Skeletal muscle tissue (tissue), 4 donors: Measurements from ENCODE around the gene DUOX1. TPM values are rescaled to one million over a fixed set of nuclear protein-coding genes. Genes with fewer than 3 reads are reported as not detected.

ENCODE experiments used
- H3K27ac ChIP-seq: one replicate; pipeline ENCODE4 v1.7.0; 2013; ENCODE audit warnings: mild to moderate bottlenecking, low read depth, low read length, inconsistent platforms
- H3K27me3 ChIP-seq, 3 donors: one replicate each; pipeline ENCODE4 v1.7.0; 2013; ENCODE audit warnings: low read length in 3 of 3; ENCODE audit not compliant: control insufficient read depth in 3 of 3, insufficient read depth in 3 of 3
- H3K36me3 ChIP-seq, 3 donors: one replicate each; pipeline ENCODE4 v1.7.0; 2013; ENCODE audit warnings: low read length in 3 of 3; ENCODE audit not compliant: control insufficient read depth in 3 of 3, insufficient read depth in 3 of 3
- H3K4me1 ChIP-seq, 3 donors: one replicate each; pipeline ENCODE4 v1.7.0; 2013; ENCODE audit warnings: low read length in 3 of 3, mild to moderate bottlenecking in 3 of 3; ENCODE audit not compliant: control insufficient read depth in 3 of 3, insufficient read depth in 3 of 3
- H3K4me3 ChIP-seq, 3 donors: one replicate each; pipeline ENCODE4 v1.7.0; 2013; ENCODE audit warnings: low read length in 3 of 3
- H3K9ac ChIP-seq, 3 donors: one replicate each; pipeline ENCODE4 v1.7.0; 2013; ENCODE audit warnings: low read length in 3 of 3, mild to moderate bottlenecking in 3 of 3, moderate library complexity in 2 of 3, low read depth in 1 of 3
- H3K9me3 ChIP-seq, 3 donors: one replicate each; pipeline ENCODE4 v1.7.0; 2013; ENCODE audit warnings: low read length in 3 of 3; ENCODE audit not compliant: control insufficient read depth in 3 of 3
- total RNA-seq: library from RNA; depleted of rRNA; stranded (reverse); fragments of >200 nt; gene quantifications from one replicate; pipeline ENCODE4 v1.2.3, GENCODE V29; 2014
- donor health status: Osteomylitis.

The DUOX1 gene
- total RNA-seq, 1 donor from 2014 or later = under 0.01 TPM

DNA sequence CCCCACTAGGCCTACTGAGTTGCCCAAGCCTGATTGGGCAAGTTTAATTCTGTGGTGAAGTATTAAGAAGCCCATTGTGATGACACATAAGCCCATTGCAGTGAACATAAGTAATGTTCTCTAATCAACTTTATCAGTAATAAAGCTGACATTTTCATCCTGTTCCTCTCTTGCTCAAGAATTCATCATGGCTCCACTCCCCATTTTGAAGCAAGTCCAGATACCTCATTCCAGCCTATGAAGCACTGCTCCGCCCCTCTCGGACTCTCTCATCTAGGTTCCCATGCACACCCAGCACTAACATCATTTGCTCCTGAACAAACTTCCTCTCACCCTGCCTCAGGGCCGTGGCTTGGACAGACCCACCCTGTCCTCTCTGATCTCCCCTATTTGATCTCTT lies 47.5 kb downstream of the DUOX1 start:
- no peaks in the 10 kb centered on the region for H3K9me3 ChIP-seq
- peaks cover 0 to 3% (median 0%) of the 10 kb centered on the region in 3 donors for H3K4me1 ChIP-seq
- H3K36me3 ChIP-seq = peaks cover 0 to 8% (median 0%) of the 10 kb centered on the region in 3 donors
- H3K27ac ChIP-seq = no peak overlapping the region
- no peak overlapping the region for H3K9ac ChIP-seq
- H3K27me3 ChIP-seq = no peaks in the 10 kb centered on the region
- H3K4me3 ChIP-seq = no peak overlapping the region

DNA sequence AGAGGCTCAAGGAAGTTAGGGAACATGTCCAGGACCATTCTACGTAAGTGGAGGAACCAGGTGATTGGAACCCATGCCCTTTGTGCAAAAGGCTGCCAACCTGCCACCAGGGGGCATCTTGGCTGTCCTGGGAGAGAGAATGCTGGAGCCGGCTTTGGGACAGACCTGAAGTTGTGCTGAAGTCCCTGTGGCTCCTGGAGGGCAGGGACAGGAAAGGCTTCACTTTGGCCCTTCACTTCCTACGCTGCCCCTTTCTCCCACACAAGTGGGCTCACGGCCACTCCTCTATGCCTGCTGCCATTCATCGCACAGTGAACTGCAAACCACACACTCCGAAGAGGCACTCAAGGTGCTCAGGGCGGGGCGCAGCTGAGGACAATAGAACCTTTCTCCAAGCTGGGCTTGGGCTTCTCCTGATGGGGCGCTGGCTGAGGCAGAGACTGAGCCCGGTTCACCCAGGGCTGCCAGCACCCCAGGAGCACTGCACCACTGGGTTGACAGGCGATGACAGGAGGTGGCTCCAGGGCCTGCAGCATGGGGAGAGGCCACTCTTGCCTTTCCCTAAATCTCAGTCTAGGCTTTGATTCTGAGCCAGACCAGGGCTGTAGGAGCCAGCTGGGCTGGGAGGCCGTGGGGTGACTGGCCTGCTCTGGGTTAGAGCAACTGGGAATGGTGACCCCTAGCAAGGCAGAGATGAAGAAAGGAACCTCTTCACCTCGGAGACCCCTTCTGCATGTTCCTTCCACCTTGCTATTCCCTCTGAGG lies 49.6 kb downstream of the DUOX1 start:
- no peak overlapping the region for H3K4me3 ChIP-seq
- H3K4me1 ChIP-seq = peaks cover 0 to 3% (median 2%) of the 10 kb centered on the region in 3 donors
- H3K9me3 ChIP-seq = no peaks in the 10 kb centered on the region
- peaks cover 0 to 4% (median 0%) of the 10 kb centered on the region in 3 donors for H3K36me3 ChIP-seq
- no peaks in the 10 kb centered on the region for H3K27me3 ChIP-seq
- no peak overlapping the region for H3K27ac ChIP-seq
- H3K9ac ChIP-seq = no peak overlapping the region

DNA sequence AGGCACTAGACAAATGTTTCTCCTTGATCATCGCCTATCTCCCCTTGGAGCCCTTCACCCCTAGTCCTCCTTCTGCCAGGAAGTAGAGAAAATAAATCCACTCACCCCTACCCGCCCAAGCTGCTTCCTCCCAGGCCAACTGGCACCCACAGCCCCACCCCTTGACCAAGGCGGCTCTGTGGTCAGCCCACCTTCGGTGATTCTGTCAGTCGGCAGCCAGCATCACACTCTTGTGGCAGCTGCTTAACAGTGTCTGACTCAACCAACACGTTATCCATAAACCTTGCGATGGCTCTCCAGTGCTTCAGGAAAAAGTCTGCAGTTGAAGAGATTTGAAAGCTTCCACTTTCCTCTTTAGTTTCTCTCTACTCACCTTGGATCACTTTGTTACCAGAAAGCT lies 50.4 kb downstream of the DUOX1 start:
- no peaks in the 10 kb centered on the region for H3K9me3 ChIP-seq
- H3K9ac ChIP-seq = no peak overlapping the region
- no peak overlapping the region for H3K4me3 ChIP-seq
- H3K27ac ChIP-seq = no peak overlapping the region
- peaks cover 0 to 3% (median 2%) of the 10 kb centered on the region in 3 donors for H3K4me1 ChIP-seq
- H3K36me3 ChIP-seq = no peaks in the 10 kb centered on the region
- no peaks in the 10 kb centered on the region for H3K27me3 ChIP-seq

DNA sequence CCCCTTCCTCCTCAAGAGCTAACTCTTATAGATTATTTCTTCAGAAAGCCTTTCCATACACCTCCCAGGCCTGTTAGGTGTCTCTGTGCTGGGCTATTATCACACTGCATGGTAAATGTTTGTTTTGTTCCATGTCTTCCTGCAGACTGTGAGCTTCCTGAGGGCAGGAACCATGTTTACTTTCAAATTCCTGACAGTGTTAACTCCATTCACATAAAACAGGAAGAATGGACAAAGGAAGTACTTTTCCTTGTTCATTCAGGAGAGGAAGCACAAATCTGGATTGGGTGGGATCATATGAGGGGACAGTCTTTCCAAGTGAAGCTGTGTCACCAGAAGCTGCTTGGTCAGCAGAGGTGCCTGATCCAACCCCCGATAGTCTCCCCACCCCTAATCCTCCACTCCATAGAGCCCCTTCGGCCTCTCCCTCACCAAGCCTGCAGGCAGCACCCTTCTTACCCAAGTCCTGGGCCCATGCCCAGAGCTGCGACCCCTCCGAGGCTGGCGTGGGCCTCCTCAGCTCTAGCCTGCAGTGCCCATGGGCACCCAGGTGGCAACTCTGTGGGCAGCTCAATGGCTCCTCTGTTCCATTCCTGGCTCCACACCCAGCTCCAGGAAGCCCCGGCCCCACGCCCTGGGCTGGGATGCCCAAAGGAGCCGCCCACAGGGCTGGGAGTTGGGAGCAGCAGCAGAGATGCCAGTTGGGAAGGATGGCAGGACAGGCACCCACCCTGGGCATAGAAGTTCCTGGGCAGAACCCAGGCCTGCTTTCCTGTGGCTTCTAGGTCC lies 51.0 kb downstream of the DUOX1 start:
- Histone ChIP-seq H3K4me1 (peaks cover 3 to 4% (median 4%) of the 10 kb centered on the region in 3 donors), H3K36me3 (no peaks in the 10 kb centered on the region), H3K27me3 (no peaks in the 10 kb centered on the region)

DNA sequence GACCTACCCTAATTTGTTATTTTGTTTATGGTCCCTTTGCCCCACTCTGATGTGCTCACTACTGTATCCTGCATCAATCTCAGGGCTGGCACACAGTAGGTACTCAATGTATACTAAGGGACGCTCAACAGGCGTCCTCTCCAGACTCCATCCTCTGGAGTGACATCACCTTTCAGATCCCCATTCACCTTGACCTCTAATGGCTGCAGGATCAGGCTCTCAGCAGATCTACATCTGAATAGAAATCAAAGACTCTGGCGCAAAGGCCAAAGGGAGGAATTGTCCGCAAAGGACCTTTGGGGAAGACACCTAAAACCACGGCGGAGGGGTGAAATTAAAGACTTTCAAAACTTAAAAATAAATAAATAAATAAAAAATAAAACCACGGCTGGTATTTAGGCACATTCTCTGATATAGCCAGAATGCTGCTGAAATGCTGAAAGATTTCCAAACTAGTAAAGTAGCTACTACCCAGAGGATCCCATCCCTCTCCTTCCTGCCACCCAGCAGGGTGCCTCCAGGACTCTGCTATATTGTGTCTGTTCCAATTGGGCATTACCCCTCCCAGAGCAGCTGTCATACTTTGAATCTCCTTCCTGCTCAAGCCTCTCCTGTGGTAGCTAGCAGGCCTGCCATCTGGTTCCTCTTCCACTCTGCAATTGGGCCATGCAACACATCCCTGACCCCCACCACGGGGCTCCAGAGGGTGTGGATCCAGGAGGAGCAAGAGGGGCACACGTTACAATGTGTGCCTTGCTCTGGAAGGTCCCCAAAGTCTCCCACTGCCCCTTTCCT lies 51.9 kb downstream of the DUOX1 start:
- Histone ChIP-seq H3K9me3 (no peaks in the 10 kb centered on the region), H3K36me3 (no peaks in the 10 kb centered on the region), H3K4me3 (no peak overlapping the region), H3K9ac (no peak overlapping the region), H3K27me3 (no peaks in the 10 kb centered on the region), H3K27ac (no peak overlapping the region), H3K4me1 (peaks cover 7 to 9% (median 7%) of the 10 kb centered on the region in 3 donors)

More for the DNA sequence above, 51.0 kb downstream of the DUOX1 start:
- H3K4me3 ChIP-seq = no peak overlapping the region
- H3K9me3 ChIP-seq = no peaks in the 10 kb centered on the region
- H3K9ac ChIP-seq = no peak overlapping the region
- H3K27ac ChIP-seq = no peak overlapping the region

DNA sequence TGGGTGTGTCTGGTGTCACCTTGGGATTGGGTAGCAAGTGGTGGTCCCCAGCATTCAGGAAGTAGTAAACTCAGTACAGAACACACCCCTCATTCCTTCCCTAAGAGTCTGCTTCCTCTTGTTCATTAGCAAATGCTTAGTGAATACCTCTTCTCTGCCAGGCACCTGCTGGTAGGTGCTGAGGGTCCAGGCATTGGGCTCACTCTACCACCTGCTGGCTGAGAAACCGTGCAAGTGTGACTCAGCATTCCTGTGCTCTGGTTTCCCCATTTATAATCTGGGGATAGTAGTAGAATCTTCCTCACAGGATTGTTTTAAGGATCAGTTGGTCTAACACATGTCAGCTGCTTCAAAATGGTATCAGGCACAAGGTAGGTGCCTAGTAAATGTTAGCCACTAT lies 53.2 kb downstream of the DUOX1 start:
- Histone ChIP-seq H3K27me3 (peaks cover 0 to under 1% (median under 1%) of the 10 kb centered on the region in 3 donors), H3K36me3 (no peaks in the 10 kb centered on the region), H3K4me1 (peaks cover 8 to 16% (median 10%) of the 10 kb centered on the region in 3 donors)

DNA sequence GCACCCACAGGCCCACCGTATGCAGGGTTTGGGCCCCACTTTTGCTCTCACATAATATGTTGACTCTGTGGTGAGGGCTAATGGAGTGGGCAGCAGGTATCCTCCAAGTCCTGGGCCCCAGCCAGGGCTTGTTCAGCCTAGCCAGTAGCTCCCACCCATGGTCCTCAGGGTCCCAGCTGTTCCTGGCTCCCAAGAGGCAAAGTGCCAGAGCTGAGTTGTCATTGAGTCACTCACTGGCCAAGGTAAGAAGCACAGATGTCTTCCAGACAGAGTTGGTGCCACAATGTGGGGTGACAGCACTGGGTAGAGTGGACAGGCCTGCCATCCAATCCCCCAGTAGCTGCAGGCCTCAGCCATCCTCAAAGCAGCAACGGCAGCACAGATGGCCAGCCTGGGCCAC lies 53.7 kb downstream of the DUOX1 start:
- Histone ChIP-seq H3K9me3 (no peaks in the 10 kb centered on the region), H3K4me3 (no peak overlapping the region), H3K27ac (no peak overlapping the region), H3K4me1 (peaks cover 13 to 21% (median 15%) of the 10 kb centered on the region in 3 donors), H3K36me3 (no peaks in the 10 kb centered on the region), H3K9ac (no peak overlapping the region), H3K27me3 (peaks cover 0 to 5% (median 5%) of the 10 kb centered on the region in 3 donors)

More for the DNA sequence above, 53.2 kb downstream of the DUOX1 start:
- H3K9ac ChIP-seq = no peak overlapping the region
- no peaks in the 10 kb centered on the region for H3K9me3 ChIP-seq
- H3K4me3 ChIP-seq = no peak overlapping the region
- H3K27ac ChIP-seq = no peak overlapping the region

DNA sequence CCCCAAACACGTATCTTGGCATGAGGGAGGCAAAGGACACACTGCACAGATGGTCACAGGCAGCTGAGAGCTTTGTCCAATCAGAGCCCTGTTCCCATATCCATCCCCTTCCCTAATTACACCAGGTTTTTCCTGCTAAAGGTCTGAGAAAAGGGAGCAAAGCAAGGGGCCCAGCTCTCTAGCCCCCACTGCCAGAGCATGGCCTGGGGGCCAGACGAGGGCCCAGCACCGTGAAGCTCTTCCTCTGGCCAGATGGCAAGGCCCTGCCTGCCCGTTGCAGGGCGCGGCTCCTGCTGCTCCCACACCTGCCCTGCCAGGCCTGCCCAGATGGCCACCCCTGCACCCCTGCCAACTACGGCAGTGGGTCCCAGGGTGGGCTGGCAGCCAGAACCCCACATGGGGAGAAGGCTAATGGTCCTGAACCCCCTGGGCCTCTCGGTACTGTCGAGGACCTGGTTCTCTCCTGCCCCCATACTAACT lies 54.8 kb downstream of the DUOX1 start:
- Histone ChIP-seq H3K4me1 (peaks cover 15 to 23% (median 18%) of the 10 kb centered on the region in 3 donors), H3K27me3 (peaks cover 0 to 8% (median 7%) of the 10 kb centered on the region in 3 donors), H3K9ac (no peak overlapping the region), H3K27ac (no peak overlapping the region), H3K4me3 (no peak overlapping the region), H3K36me3 (no peaks in the 10 kb centered on the region), H3K9me3 (no peaks in the 10 kb centered on the region)

DNA sequence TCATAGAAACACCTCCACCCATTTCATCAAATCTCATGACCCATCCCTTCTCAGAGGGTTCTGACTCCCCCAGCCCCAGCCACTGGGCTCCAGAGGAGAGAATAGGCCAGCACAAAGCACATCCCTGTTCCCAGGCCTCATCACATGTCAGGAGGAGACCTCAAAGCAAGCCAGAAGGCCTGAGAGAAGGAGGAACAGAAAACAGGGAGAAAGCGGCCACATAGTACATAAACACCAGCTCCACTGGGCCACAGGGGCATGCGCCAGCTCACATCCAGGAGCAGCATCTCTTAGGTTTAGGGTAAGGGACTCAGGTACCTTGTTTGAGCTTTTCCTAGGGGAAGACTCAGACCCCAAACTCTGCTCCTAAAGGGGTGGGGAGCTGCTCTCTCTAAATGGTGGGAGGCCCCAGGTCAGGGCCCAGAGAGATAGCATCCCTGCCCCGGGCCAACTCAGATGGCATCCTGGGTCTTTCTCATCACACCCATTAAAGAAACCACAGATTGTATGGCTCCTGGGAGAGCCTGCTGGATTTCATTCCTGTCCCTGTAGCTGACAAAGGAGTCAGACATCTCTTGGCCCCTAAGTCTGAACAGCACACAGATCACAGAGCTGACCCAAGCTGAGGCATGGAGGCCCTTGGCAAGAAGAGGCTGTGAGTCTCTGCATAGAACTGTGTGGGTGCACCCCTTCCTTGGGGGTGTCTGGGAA lies 55.4 kb downstream of the DUOX1 start:
- H3K36me3 ChIP-seq = no peaks in the 10 kb centered on the region
- H3K4me1 ChIP-seq = peaks cover 15 to 23% (median 18%) of the 10 kb centered on the region in 3 donors
- H3K27ac ChIP-seq = no peak overlapping the region
- no peak overlapping the region for H3K4me3 ChIP-seq
- H3K27me3 ChIP-seq = peaks cover 0 to 8% (median 7%) of the 10 kb centered on the region in 3 donors
- H3K9ac ChIP-seq = peak overlapping the region in 1 of 3 donors; percentile 8
- H3K9me3 ChIP-seq = no peaks in the 10 kb centered on the region
